A172 (cell line): Measurements from ENCODE around the gene PALD1. TPM values are rescaled to one million over a fixed set of nuclear protein-coding genes. Genes with fewer than 3 reads are reported as not detected.
"Not testable (repeated sequence)": the region's sequence is repeated elsewhere in the genome, so short reads cannot be mapped to it uniquely, and the experiment has no call there.

Source experiments
- DNase-seq: peaks from one replicate; pipeline ENCODE4 v3.0.0-alpha.2; 2015; ENCODE audit warnings: low spot score
- total RNA-seq: library from RNA; depleted of rRNA; stranded (reverse); fragments of >200 nt; shearing (Covaris generic); gene quantifications from 2 replicates; pipeline ENCODE4 v1.2.3, GENCODE V29; 2014

PALD1 gene
- total RNA-seq, 1 experiment from 2014 or later, result 5.8 TPM

GRCh38 chr10:70571236-70571635 is 92.7 kb downstream of the PALD1 start:
- DNase-seq, result no peak

- no peak for DNase-seq
These were observed 93.3 kb downstream of the PALD1 start for GRCh38 chr10:70571636-70572439.

- no peak for DNase-seq
These were observed 95.3 kb downstream of the PALD1 start for GRCh38 chr10:70573599-70574506.

GRCh38 chr10:70575486-70575873 is 96.9 kb downstream of the PALD1 start:
- no peak for DNase-seq

- peak; percentile 87 for DNase-seq
These were observed 97.6 kb downstream of the PALD1 start for GRCh38 chr10:70575874-70576802.

GRCh38 chr10:70576803-70577517 is 98.4 kb downstream of the PALD1 start:
- DNase-seq, result no peak

GRCh38 chr10:70578371-70578947 is 99.9 kb downstream of the PALD1 start:
- peak; percentile 98 for DNase-seq

- peak; percentile 13 for DNase-seq
These were observed 100.9 kb downstream of the PALD1 start for GRCh38 chr10:70579234-70580002.

- not testable (repeated sequence) for DNase-seq
These were observed 102.6 kb downstream of the PALD1 start for GRCh38 chr10:70581176-70581575.

- DNase-seq, result no peak
These were observed 104.5 kb downstream of the PALD1 start for GRCh38 chr10:70582793-70583668.

GRCh38 chr10:70583669-70584037 is 105.1 kb downstream of the PALD1 start:
- no peak for DNase-seq

- no peak for DNase-seq
These were observed 105.8 kb downstream of the PALD1 start for GRCh38 chr10:70584366-70584765.

GRCh38 chr10:70584909-70585544 is 106.5 kb downstream of the PALD1 start:
- no peak for DNase-seq

GRCh38 chr10:70585578-70586169 is 107.1 kb downstream of the PALD1 start:
- no peak for DNase-seq

- no peak for DNase-seq
These were observed 107.9 kb downstream of the PALD1 start for GRCh38 chr10:70586348-70586930.

- DNase-seq, result no peak
These were observed 108.6 kb downstream of the PALD1 start for GRCh38 chr10:70587045-70587658.

- DNase-seq, result no peak
These were observed 109.7 kb downstream of the PALD1 start for GRCh38 chr10:70588255-70588654.
